Right renal cortex interstitium (tissue), 3 donors: ENCODE measurements around the gene LIN28A. TPM values are rescaled to one million over a fixed set of nuclear protein-coding genes. Genes with fewer than 3 reads are reported as not detected.
"Not testable (repeated sequence)": the region's sequence is repeated elsewhere in the genome, so short reads cannot be mapped to it uniquely, and the experiment has no call there.

ENCODE experiments used
- DNase-seq, 3 donors: peaks; one replicate each; pipeline ENCODE4 v3.0.0-alpha.2; 2013; ENCODE audit warnings: low read depth in 3 of 3, low spot score in 2 of 3
- polyA plus RNA-seq, 3 donors: library from polyadenylated mRNA; unstranded; fragments of 120-200 nt; gene quantifications; one replicate each; pipeline ENCODE4 v1.2.1, GENCODE V29; 2013; ENCODE audit not compliant: insufficient read length in 3 of 3

LIN28A gene
- polyA plus RNA-seq, 3 donors: 0.06 to 0.07 TPM; not detected in 1

- DNase-seq: not testable (repeated sequence)
Measured at GRCh38 chr1:26385063-26385462, 25.6 kb upstream of the LIN28A start.

- DNase-seq: no peak
Measured at GRCh38 chr1:26387447-26387846, 23.2 kb upstream of the LIN28A start.

- no peak for DNase-seq
Measured at GRCh38 chr1:26388791-26389445, 21.7 kb upstream of the LIN28A start.

- no peak for DNase-seq
Measured at GRCh38 chr1:26389604-26390247, 20.9 kb upstream of the LIN28A start.

GRCh38 chr1:26391450-26391849, 19.2 kb upstream of the LIN28A start:
- DNase-seq: no peak

- no peak for DNase-seq
Measured at GRCh38 chr1:26395754-26396153, 14.9 kb upstream of the LIN28A start.

GRCh38 chr1:26399034-26399433, 11.6 kb upstream of the LIN28A start:
- DNase-seq: no peak

GRCh38 chr1:26401891-26402290, 8.7 kb upstream of the LIN28A start:
- DNase-seq: no peak

GRCh38 chr1:26403656-26404055, 7.0 kb upstream of the LIN28A start:
- no peak for DNase-seq

GRCh38 chr1:26404641-26405040, 6.0 kb upstream of the LIN28A start:
- DNase-seq: no peak

- no peak for DNase-seq
Measured at GRCh38 chr1:26405281-26405915, 5.2 kb upstream of the LIN28A start.

GRCh38 chr1:26408604-26409003, 2.0 kb upstream of the LIN28A start:
- peak; percentile 81 to 85 (median 82) for DNase-seq

- DNase-seq: no peak
Measured at GRCh38 chr1:26409191-26409807, 1.3 kb upstream of the LIN28A start.

GRCh38 chr1:26411624-26412074, 1.0 kb downstream of the LIN28A start:
- no peak for DNase-seq

GRCh38 chr1:26412180-26412840, 1.7 kb downstream of the LIN28A start:
- DNase-seq: no peak

GRCh38 chr1:26413031-26413430, 2.4 kb downstream of the LIN28A start:
- DNase-seq: no peak

- no peak for DNase-seq
Measured at GRCh38 chr1:26417111-26417759, 6.6 kb downstream of the LIN28A start.

- no peak for DNase-seq
Measured at GRCh38 chr1:26418865-26419349, 8.3 kb downstream of the LIN28A start.

GRCh38 chr1:26419494-26419893, 8.9 kb downstream of the LIN28A start:
- DNase-seq: no peak

- no peak for DNase-seq
Measured at GRCh38 chr1:26429721-26430120, 19.1 kb downstream of the LIN28A start.
